ENCODE measurements around the gene LYAR. TPM values are rescaled to one million over a fixed set of nuclear protein-coding genes. Genes with fewer than 3 reads are reported as not detected.

The LYAR gene, protein sequence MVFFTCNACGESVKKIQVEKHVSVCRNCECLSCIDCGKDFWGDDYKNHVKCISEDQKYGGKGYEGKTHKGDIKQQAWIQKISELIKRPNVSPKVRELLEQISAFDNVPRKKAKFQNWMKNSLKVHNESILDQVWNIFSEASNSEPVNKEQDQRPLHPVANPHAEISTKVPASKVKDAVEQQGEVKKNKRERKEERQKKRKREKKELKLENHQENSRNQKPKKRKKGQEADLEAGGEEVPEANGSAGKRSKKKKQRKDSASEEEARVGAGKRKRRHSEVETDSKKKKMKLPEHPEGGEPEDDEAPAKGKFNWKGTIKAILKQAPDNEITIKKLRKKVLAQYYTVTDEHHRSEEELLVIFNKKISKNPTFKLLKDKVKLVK
- 10 to 100 TPM; 47.0 to 49.9 TPM for total RNA-seq

DNA sequence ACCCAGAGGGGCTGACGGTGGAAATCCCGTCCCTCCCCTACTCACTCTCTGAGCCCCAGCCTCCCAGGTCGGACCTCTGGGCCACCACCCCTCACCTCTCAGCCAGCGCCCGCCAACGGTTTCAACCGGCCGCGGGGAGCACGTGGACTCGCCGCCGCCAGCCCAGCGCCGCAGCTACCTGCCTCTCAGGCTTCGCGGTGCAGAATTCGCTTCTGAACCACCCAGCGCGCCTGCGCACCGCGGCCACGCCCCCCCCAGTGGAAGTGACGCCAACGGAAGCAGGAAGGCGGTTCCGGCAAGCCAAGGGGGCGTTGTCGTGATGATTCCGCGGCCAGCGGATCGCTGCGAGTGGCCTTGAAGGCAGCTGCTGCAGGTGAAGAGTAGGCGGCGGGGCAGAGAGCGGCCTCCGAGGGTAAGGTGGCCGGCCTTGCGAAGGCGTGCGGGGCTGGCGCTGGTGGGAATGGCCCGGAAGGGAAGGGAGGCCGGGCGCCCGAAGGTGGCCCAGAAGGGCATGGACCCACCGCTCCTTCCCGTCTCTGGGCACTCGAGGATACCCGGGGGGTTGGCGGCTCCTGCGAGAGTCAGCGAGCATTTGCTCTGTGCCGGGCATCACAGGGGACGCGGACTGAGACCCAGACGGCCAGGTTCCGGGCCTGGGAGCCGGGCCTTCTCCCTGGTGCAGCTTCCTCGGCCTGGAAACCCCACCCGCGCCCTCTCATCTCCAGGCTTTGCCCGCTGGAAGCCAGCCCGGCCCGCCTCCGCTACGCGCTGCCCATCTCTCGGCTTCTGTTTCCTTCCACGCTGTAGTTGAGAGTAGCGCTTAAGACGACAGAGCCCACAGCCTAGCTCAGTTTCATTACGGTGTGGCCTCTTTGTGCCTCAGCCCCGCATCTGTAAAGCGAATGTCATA lies at the start of gene LYAR, which contains the start of gene ZBTB49:
Gene LYAR (minus strand): TSS at position 214 of the 910 bp plus-strand sequence. CDS start 6,412 bp downstream, outside the sequence.
Gene ZBTB49 (plus strand): TSS at position 311 of the 910 bp plus-strand sequence. CDS start 9,695 bp downstream, outside the sequence.
- CTCF ChIA-PET: interaction anchor here (0.6 to 1.5 kb wide), 5 partner anchors 8 to 1636 kb away, joined by 3 to 5 read pairs (median 4); no protein-coding TSS in a partner anchor
- Mint-ChIP-seq H3K4me1 (peaks cover 47% of the 10 kb centered on the region), H3K4me3 (peak within 1 kb of the TSS; percentile 95), H3K27me3 (no peaks in the 10 kb centered on the region), H3K9me3 (ENCODE audit: low read depth) (no peaks in the 10 kb centered on the region), H3K36me3 (peaks cover 16% of the 10 kb centered on the region), H3K27ac (peak within 1 kb of the TSS; percentile 86)
- DNase-seq: peak; percentile 97
- peak; percentile 93 for ATAC-seq

DNA sequence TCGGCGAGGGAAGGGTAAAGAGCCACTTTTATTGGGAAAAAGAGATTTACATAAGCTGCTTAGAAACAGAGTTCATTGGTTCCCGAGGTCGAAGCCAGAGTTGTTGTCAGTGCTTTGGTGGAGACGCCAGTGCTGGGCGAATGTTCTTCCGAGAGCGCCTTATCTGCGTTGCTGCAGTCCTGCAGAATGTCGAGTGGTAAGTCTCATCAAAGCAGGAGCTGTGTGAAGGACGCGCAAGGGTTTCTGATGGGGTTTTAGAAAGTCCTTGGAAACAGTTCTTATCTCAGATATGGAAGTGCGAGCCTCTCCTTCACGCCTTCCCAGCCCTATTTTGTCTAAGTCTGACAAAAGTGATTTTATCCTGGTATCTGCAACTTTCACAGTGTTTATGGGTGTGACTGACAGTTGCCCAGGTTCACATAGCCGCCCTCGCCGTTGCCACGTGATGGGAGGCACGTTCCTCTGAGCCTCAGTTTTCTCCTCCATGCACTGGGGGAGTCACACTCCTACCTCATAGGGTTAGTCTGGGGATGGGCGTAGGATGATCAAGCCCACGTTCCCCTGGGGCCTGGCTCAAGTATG lies 49.6 kb upstream of the LYAR start:
- DNase-seq (no peak), ATAC-seq (no peak)
- H3K27me3 Mint-ChIP-seq: no peaks in the 10 kb centered on the region
- H3K4me3 Mint-ChIP-seq: no peak overlapping the region
- H3K4me1 Mint-ChIP-seq: peaks cover 3% of the 10 kb centered on the region
- H3K27ac Mint-ChIP-seq: no peak overlapping the region
- CTCF ChIA-PET: interaction anchor here (1.2 to 6.6 kb wide), 3 partner anchors 78 to 88 kb away, joined by 3 to 29 read pairs (median 22); no protein-coding TSS in a partner anchor
- H3K36me3 Mint-ChIP-seq: no peaks in the 10 kb centered on the region
- no peaks in the 10 kb centered on the region for H3K9me3 Mint-ChIP-seq (ENCODE audit: low read depth)

DNA sequence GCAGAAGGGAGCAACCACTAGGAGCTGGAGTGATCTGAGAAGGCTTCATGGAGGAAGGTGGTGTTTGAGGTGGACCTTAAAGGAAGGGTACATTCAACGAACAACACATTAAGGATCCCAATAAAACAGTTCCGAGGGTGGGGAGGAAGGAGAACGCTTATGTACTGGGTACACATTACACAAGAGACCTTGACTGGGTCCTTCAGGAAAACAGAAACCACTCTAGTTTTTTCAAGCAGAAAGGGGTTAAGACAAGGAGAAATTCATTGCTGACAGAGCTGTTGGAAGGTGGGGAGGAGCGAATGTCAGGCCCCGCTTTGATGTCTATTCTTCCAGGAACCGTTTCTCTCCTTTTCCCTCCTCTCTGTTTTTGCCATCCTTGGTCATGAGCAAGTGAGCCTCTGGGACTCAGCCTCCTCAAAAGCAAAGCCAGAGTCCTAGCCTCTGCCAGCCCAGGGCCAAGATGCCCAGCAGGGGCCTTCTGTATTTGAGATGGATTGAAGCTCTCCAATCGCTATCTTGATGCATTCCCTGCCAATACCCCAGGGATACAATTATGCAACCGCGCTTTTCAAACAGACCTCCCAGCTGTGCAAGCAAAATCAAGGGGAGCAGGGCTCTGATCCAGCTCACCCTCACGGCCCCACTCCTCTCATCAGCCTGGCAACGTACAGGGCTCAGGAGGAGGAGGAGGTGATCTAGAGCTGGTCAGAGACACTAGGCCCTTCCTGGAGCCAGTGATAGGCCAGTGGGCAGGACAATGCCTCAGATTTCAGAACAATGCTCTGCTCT lies 48.5 kb upstream of the LYAR start:
- H3K27ac Mint-ChIP-seq: no peak overlapping the region
- H3K4me3 Mint-ChIP-seq: no peak overlapping the region
- CTCF ChIA-PET: interaction anchor here (0.7 to 6.6 kb wide), 5 partner anchors 77 to 92 kb away, joined by 3 to 29 read pairs (median 4); no protein-coding TSS in a partner anchor
- ATAC-seq (no peak), DNase-seq (no peak)
- H3K27me3 Mint-ChIP-seq: no peaks in the 10 kb centered on the region
- H3K4me1 Mint-ChIP-seq: peaks cover 3% of the 10 kb centered on the region
- H3K36me3 Mint-ChIP-seq: no peaks in the 10 kb centered on the region
- no peaks in the 10 kb centered on the region for H3K9me3 Mint-ChIP-seq (ENCODE audit: low read depth)

DNA sequence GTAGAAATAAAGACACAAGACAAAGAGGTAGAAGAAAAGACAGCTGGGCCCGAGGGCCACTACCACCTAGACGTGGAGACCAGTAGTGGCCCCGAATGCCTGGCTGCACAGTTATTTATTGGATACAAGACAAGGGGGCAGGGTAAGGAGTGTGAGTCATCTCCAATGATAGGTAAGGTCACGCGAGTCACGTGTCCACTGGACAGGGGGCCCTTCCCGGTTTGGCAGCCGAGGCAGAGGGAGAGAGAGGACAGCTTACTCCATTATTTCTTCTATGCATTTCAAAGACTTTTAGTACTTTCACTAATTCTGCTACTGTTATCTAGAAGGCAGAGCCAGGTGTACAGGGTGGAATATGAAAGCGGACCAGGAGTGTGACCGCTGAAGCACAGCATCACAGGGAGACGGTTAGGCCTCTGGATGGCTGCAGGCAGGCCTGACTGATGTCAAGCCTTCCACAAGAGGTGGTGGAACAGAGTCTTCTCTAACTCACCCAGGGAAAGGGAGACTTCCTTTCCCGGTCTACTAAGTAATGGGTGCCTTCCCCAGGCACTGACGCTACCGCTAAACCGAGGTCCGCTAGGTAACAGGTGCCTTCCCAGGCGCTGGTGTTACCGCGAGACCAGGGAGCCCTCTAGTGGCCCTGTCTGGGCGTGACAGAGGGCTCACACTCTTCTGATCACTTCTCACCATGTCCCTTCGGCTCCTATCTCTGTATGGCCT lies 45.0 kb upstream of the LYAR start:
- Mint-ChIP-seq H3K27ac (no peak overlapping the region), H3K27me3 (no peaks in the 10 kb centered on the region)

DNA sequence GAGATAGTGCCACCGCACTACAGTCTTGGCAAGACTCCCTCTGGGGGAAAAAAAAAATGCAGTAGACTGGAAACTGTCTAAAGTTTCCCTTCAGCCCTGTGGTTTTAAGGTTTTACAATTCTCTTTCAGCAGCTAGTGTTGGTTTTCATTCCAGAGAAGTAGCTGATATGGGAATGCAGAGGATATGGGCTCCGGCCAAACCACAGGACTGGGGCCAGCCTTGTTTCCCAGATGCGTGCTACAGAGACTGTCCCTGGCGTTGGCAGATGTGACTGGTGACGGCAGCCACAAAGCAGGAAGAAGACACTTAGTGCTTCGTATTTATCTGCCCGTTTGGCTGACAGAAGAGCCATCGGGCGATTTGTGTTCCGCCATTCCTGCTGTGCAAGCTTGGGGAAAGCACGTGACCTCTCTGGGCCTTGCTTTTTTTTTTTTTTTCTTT lies 43.3 kb upstream of the LYAR start:
- ATAC-seq (no peak), DNase-seq (no peak)
- Mint-ChIP-seq H3K9me3 (ENCODE audit: low read depth) (no peaks in the 10 kb centered on the region), H3K36me3 (no peaks in the 10 kb centered on the region), H3K27me3 (no peaks in the 10 kb centered on the region), H3K4me1 (peaks cover 3% of the 10 kb centered on the region), H3K27ac (no peak overlapping the region), H3K4me3 (no peak overlapping the region)
- CTCF ChIA-PET: interaction anchor here (1.2 to 6.6 kb wide), 4 partner anchors 70 to 82 kb away, joined by 3 to 58 read pairs (median 16); no protein-coding TSS in a partner anchor

More for the DNA sequence above, 45.0 kb upstream of the LYAR start:
- CTCF ChIA-PET: interaction anchor here (0.6 to 6.6 kb wide), 11 partner anchors 14 to 165 kb away, joined by 3 to 58 read pairs (median 5); partner anchors contain the start of gene TMEM128
- Mint-ChIP-seq H3K9me3 (ENCODE audit: low read depth) (no peaks in the 10 kb centered on the region), H3K36me3 (no peaks in the 10 kb centered on the region), H3K4me1 (peaks cover 3% of the 10 kb centered on the region), H3K4me3 (no peak overlapping the region)
- peak; percentile 83 for DNase-seq
- peak; percentile 94 for ATAC-seq

DNA sequence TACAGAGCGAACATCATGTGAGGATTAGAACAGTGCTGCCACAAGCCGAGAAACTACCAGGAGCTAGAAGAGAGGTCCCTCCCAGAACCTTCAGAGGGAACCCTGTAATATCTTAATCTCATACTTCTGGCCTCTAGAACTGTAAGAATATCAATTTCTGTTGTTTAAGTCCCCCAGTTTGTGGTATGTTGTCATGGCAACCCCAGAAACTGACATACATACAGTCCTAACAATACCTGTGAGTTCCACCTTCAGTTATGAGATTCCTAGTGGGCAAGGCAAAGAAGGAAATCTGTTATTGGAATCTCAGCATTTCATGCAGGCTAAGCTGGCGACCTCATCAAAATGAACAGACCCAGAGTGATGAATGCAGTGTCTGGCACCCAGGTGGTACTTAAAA lies 42.6 kb upstream of the LYAR start:
- DNase-seq: no peak
- Mint-ChIP-seq H3K27ac (no peak overlapping the region), H3K27me3 (no peaks in the 10 kb centered on the region), H3K4me3 (no peak overlapping the region), H3K36me3 (no peaks in the 10 kb centered on the region), H3K9me3 (ENCODE audit: low read depth) (no peaks in the 10 kb centered on the region), H3K4me1 (peaks cover 3% of the 10 kb centered on the region)
- ATAC-seq: no peak
- CTCF ChIA-PET: interaction anchor here (1.2 to 6.6 kb wide), 5 partner anchors 65 to 81 kb away, joined by 3 to 58 read pairs (median 5); no protein-coding TSS in a partner anchor

DNA sequence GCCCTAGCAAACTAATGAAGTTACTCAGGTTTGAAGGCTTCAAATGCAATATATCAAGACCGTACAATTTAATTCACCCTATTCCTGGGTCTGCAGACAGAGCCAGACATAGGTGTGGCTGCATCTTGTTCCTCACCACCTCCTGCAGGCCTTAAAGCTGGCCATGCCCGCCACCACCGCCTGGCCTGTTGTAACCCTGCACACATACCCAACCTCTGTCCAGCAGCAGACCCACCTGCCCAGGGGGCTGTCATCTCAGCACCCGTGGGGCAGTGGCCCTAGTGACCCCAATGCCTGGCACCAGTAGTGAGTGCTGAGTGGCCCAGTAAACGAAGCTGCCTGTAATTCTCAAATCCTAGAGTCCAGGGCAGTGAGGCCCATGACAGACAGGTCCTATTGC lies 40.8 kb upstream of the LYAR start:
- H3K4me1 Mint-ChIP-seq: peaks cover 3% of the 10 kb centered on the region
- no peak overlapping the region for H3K4me3 Mint-ChIP-seq
- no peak overlapping the region for H3K27ac Mint-ChIP-seq
- no peak for ATAC-seq
- H3K27me3 Mint-ChIP-seq: no peaks in the 10 kb centered on the region
- H3K9me3 Mint-ChIP-seq (ENCODE audit: low read depth): no peaks in the 10 kb centered on the region
- H3K36me3 Mint-ChIP-seq: no peaks in the 10 kb centered on the region
- CTCF ChIA-PET: interaction anchor here (1.4 to 6.6 kb wide), 3 partner anchors 57 to 77 kb away, joined by 3 to 58 read pairs (median 5); no protein-coding TSS in a partner anchor
- DNase-seq: no peak

DNA sequence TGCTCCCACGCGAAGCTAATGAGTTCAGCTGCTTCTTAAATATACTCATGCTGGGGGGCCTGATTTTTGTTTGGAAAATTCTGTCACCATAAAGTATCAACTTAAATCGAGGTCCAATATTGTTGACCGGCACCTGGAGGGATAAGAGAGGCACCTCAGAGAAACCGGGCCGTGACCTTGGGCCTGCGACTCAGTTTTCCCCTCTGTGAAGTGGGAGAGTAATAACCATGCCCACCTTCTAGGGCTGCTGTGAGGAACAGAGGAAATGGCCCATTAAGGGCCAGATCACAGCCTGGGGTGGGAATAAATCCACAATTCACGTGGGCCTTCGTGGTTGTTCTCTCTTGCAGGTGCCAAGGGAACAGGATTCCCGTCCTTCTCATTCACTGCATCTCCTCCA lies 39.5 kb upstream of the LYAR start:
- Mint-ChIP-seq H3K4me3 (no peak overlapping the region), H3K36me3 (no peaks in the 10 kb centered on the region), H3K9me3 (ENCODE audit: low read depth) (no peaks in the 10 kb centered on the region), H3K27me3 (no peaks in the 10 kb centered on the region), H3K4me1 (no peaks in the 10 kb centered on the region), H3K27ac (no peak overlapping the region)
- ATAC-seq (no peak), DNase-seq (no peak)
- CTCF ChIA-PET: interaction anchor here (0.6 to 0.9 kb wide), 2 partner anchors 69 to 79 kb away, joined by 4 to 6 read pairs; no protein-coding TSS in a partner anchor

DNA sequence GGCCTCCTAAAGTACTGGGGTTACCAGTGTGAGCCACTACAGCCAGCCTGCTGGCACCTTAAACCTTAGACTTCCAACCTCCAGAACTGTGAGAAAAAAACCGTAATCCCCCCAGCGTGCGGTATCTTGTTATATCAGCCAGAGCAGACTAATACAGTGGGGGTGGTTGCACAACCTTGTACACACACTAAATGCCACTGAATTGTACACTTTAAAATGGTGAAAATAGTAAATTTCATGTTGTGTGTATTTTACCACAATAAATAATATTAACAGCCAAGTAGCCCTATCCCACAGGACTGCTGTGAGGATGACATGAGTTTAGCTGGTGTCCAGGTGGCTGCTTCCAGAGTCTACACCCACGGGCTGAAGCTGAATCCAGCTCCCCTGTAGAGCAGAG lies 38.9 kb upstream of the LYAR start:
- Mint-ChIP-seq H3K4me3 (no peak overlapping the region), H3K27me3 (no peaks in the 10 kb centered on the region)
- CTCF ChIA-PET: interaction anchor here (0.6 to 0.9 kb wide), 2 partner anchors 69 to 78 kb away, joined by 4 to 6 read pairs; no protein-coding TSS in a partner anchor

DNA sequence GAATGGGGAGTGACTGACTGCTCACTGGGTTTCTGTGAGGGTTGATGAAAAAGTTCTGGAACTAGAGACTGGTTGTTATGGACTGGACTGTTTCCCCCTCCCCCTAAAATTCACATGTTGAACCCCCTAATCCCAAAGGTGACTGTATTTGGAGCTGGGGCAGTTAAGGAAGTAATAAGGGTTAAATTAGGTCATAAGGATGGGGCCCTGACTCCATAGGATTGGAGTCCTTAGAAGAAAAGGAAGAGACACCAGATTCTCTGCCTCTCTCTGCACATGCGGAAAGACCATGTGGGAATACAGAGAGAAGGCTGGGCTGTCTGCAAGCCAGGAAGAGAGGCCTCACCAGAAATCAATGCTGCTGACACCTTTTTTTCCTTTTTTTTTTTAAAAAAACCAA lies 38.3 kb upstream of the LYAR start:
- no peaks in the 10 kb centered on the region for H3K27me3 Mint-ChIP-seq
- ATAC-seq: no peak
- no peaks in the 10 kb centered on the region for H3K4me1 Mint-ChIP-seq
- no peak for DNase-seq
- CTCF ChIA-PET: no interaction called here
- no peaks in the 10 kb centered on the region for H3K36me3 Mint-ChIP-seq
- H3K9me3 Mint-ChIP-seq (ENCODE audit: low read depth): no peaks in the 10 kb centered on the region
- no peak overlapping the region for H3K27ac Mint-ChIP-seq
- H3K4me3 Mint-ChIP-seq: no peak overlapping the region

More for the DNA sequence above, 38.9 kb upstream of the LYAR start:
- ATAC-seq (no peak), DNase-seq (no peak)
- Mint-ChIP-seq H3K9me3 (ENCODE audit: low read depth) (no peaks in the 10 kb centered on the region), H3K27ac (no peak overlapping the region), H3K4me1 (no peaks in the 10 kb centered on the region), H3K36me3 (no peaks in the 10 kb centered on the region)

DNA sequence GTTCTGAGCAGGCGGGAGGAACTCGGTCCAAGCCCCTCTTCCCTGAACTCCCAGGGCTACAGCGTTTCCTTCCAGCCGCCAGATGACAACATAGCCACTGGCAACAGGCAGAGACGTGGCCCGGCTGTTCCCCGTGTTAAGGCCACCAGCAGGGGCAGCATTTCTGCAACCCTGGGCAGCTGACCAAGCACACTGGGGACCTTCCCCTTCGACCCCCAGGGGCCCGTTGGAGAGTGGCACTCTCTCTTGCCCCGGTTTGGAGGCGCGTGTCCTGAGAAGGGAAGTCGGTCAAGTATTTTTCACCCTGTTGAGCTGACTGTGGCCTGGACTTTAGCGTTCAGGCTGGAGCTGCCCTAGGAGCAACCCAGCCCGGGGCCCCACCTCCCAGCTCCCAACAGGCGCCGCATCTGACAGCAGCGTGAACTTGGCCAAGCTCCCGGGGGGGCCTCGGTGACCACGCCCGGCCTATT lies 37.7 kb upstream of the LYAR start:
- ATAC-seq (no peak), DNase-seq (no peak)
- no peaks in the 10 kb centered on the region for H3K9me3 Mint-ChIP-seq (ENCODE audit: low read depth)
- no peaks in the 10 kb centered on the region for H3K4me1 Mint-ChIP-seq
- no peaks in the 10 kb centered on the region for H3K36me3 Mint-ChIP-seq
- no peaks in the 10 kb centered on the region for H3K27me3 Mint-ChIP-seq
- CTCF ChIA-PET: no interaction called here
- H3K27ac Mint-ChIP-seq: no peak overlapping the region
- no peak overlapping the region for H3K4me3 Mint-ChIP-seq
